Nephron (organoid): ENCODE data around the gene PSMD6.

Experiments
- H3K27ac Mint-ChIP-seq, 3 experiments: 2 replicates each; pipeline ENCODE4 v1.8.0; 2020; ENCODE audit warnings: mixed read lengths in 3 of 3, mild to moderate bottlenecking in 2 of 3, moderate library complexity in 1 of 3
- H3K27me3 Mint-ChIP-seq: 2 replicates; pipeline ENCODE4 v1.8.0; 2021; ENCODE audit warnings: low read depth, mild to moderate bottlenecking, moderate library complexity, mixed read lengths
- H3K36me3 Mint-ChIP-seq: 2 replicates; pipeline ENCODE4 v1.8.0; 2020; ENCODE audit warnings: low read depth, mixed read lengths
- H3K4me1 Mint-ChIP-seq: 2 replicates; pipeline ENCODE4 v1.8.0; 2020; ENCODE audit warnings: mixed read lengths
- H3K4me3 Mint-ChIP-seq, 3 experiments: 2 replicates each; pipeline ENCODE4 v1.8.0; 2020; ENCODE audit warnings: mild to moderate bottlenecking in 3 of 3, mixed read lengths in 3 of 3, moderate library complexity in 2 of 3
- H3K9me3 Mint-ChIP-seq: 2 replicates; pipeline ENCODE4 v1.8.0; 2020; ENCODE audit warnings: mixed read lengths
- TF ChIP-seq, protein P1 (sequence below), 3 experiments: fragments of 200-600 bp; sonication (generic); IDR thresholded peaks; one replicate each; pipeline ENCODE4 v1.5.0; 2021; ENCODE audit warnings: antibody characterized with exemption in 3 of 3; ENCODE audit not compliant: unreplicated experiment in 3 of 3

The PSMD6 gene

GRCh38 chr3:63975723-63976122, 47.6 kb downstream of the PSMD6 start:
- no peaks in the 10 kb centered on the region for H3K27me3 Mint-ChIP-seq
- H3K4me1 Mint-ChIP-seq: peaks cover 39% of the 10 kb centered on the region
- no peak overlapping the region for H3K4me3 Mint-ChIP-seq
- H3K27ac Mint-ChIP-seq: peak overlapping the region in 1 of 3 experiments; percentile 33
- peaks cover 15% of the 10 kb centered on the region for H3K36me3 Mint-ChIP-seq
- TF ChIP-seq, protein P1, sequence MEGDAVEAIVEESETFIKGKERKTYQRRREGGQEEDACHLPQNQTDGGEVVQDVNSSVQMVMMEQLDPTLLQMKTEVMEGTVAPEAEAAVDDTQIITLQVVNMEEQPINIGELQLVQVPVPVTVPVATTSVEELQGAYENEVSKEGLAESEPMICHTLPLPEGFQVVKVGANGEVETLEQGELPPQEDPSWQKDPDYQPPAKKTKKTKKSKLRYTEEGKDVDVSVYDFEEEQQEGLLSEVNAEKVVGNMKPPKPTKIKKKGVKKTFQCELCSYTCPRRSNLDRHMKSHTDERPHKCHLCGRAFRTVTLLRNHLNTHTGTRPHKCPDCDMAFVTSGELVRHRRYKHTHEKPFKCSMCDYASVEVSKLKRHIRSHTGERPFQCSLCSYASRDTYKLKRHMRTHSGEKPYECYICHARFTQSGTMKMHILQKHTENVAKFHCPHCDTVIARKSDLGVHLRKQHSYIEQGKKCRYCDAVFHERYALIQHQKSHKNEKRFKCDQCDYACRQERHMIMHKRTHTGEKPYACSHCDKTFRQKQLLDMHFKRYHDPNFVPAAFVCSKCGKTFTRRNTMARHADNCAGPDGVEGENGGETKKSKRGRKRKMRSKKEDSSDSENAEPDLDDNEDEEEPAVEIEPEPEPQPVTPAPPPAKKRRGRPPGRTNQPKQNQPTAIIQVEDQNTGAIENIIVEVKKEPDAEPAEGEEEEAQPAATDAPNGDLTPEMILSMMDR (IDR thresholded peaks at IDR 0.05; ENCODE audit: unreplicated experiment in 3 of 3): no peak
- no peaks in the 10 kb centered on the region for H3K9me3 Mint-ChIP-seq

GRCh38 chr3:63974451-63974850, 48.8 kb downstream of the PSMD6 start:
- no peaks in the 10 kb centered on the region for H3K9me3 Mint-ChIP-seq
- H3K27me3 Mint-ChIP-seq: no peaks in the 10 kb centered on the region
- no peak overlapping the region for H3K4me3 Mint-ChIP-seq
- H3K4me1 Mint-ChIP-seq: peaks cover 52% of the 10 kb centered on the region
- TF ChIP-seq, protein P1 (IDR thresholded peaks at IDR 0.05; ENCODE audit: unreplicated experiment in 3 of 3): no peak
- H3K36me3 Mint-ChIP-seq: peaks cover 12% of the 10 kb centered on the region
- H3K27ac Mint-ChIP-seq: no peak overlapping the region

DNA sequence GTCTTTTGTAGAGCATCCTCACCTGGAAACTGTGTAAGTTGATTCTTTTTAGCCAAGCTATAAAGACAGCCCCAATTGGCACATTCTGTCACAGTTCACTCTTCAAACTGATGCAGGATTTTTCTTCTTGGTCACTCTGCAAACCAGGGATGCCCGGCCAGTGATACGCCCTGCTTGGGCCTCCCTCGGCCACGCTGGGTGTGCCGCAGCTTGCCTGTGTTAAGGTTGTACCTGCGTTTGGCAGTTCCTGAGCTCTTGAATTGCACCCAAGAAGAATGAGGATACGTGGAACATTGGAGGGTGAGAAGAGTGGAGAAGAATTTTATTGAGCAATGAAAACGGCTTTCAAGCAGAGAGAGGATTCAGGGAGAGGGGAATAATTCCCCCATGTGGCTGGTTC, 49.9 kb downstream of the PSMD6 start:
- Mint-ChIP-seq H3K4me3 (no peak overlapping the region), H3K36me3 (peaks cover 9% of the 10 kb centered on the region), H3K27me3 (no peaks in the 10 kb centered on the region), H3K4me1 (peaks cover 56% of the 10 kb centered on the region), H3K9me3 (no peaks in the 10 kb centered on the region), H3K27ac (no peak overlapping the region)
- TF ChIP-seq, protein P1 (IDR thresholded peaks at IDR 0.05; ENCODE audit: unreplicated experiment in 3 of 3): no peak

DNA sequence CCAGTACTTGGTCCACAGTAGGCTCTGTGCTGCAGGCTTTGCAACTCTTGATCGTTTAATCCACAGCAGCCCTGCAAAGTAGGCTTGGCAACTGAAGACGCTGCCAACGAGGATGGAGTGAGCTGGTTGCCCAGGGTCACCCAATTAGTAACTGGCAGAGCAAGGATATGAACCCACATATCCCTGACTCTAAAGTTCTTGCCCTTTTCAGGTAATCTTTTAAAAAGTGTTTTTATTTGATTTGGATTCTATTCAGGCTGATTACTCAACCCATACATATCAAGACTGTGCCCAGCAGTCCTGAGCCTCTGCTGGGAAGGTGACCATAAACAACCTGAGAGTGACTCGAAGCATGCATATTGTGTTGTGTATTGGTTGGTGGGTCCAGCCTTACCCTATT, 50.3 kb downstream of the PSMD6 start:
- peaks cover 61% of the 10 kb centered on the region for H3K4me1 Mint-ChIP-seq
- TF ChIP-seq, protein P1 (IDR thresholded peaks at IDR 0.05; ENCODE audit: unreplicated experiment in 3 of 3): no peak
- no peak overlapping the region for H3K27ac Mint-ChIP-seq
- no peaks in the 10 kb centered on the region for H3K27me3 Mint-ChIP-seq
- peaks cover 9% of the 10 kb centered on the region for H3K36me3 Mint-ChIP-seq
- H3K9me3 Mint-ChIP-seq: no peaks in the 10 kb centered on the region
- no peak overlapping the region for H3K4me3 Mint-ChIP-seq

- peaks cover 63% of the 10 kb centered on the region for H3K4me1 Mint-ChIP-seq
- no peak overlapping the region for H3K4me3 Mint-ChIP-seq
- H3K27ac Mint-ChIP-seq: peak overlapping the region in 2 of 3 experiments; percentile 64 to 70
- TF ChIP-seq, protein P1 (IDR thresholded peaks at IDR 0.05; ENCODE audit: unreplicated experiment in 3 of 3): no peak
- H3K27me3 Mint-ChIP-seq: no peaks in the 10 kb centered on the region
- no peaks in the 10 kb centered on the region for H3K9me3 Mint-ChIP-seq
- peaks cover 9% of the 10 kb centered on the region for H3K36me3 Mint-ChIP-seq
Observed at GRCh38 chr3:63972196-63972595, 51.1 kb downstream of the PSMD6 start.

- Mint-ChIP-seq H3K27me3 (no peaks in the 10 kb centered on the region), H3K4me3 (peak overlapping the region; percentile 6 to 46 (median 30)), H3K4me1 (peaks cover 62% of the 10 kb centered on the region), H3K27ac (peak overlapping the region; percentile 72 to 89 (median 84)), H3K36me3 (peaks cover 9% of the 10 kb centered on the region), H3K9me3 (no peaks in the 10 kb centered on the region)
- TF ChIP-seq, protein P1 (IDR thresholded peaks at IDR 0.05; ENCODE audit: unreplicated experiment in 3 of 3): no peak
Observed at GRCh38 chr3:63970631-63971475, 52.4 kb downstream of the PSMD6 start.
